G401 (cell line): ENCODE results near the gene SCN4B. TPM values are rescaled to one million over a fixed set of nuclear protein-coding genes. Genes with fewer than 3 reads are reported as not detected.

Source experiments
- DNase-seq: peaks from one replicate; pipeline ENCODE4 v3.0.0-alpha.2; 2015; ENCODE audit warnings: low spot score
- in situ Hi-C: cut with HindIII; loops from 2 replicates; pipeline ENCODE4 v1.10.0; 2016; ENCODE audit warnings: low sequenced_read_pairs, mixed read lengths
- total RNA-seq: library from RNA; depleted of rRNA; stranded (reverse); fragments of >200 nt; shearing (Covaris generic); gene quantifications from 2 replicates; pipeline ENCODE4 v1.2.3, GENCODE V29; 2014

Gene SCN4B
- total RNA-seq, 1 experiment from 2014 or later, result not detected

- no peak for DNase-seq
- in situ Hi-C loops, result no loop called here
Observed at GRCh38 chr11:118138839-118139420, 13.7 kb downstream of the SCN4B start.

- DNase-seq, result no peak
- in situ Hi-C loops, result no loop called here
Observed at GRCh38 chr11:118136801-118137200, 15.8 kb downstream of the SCN4B start.

GRCh38 chr11:118136341-118136740 lies 16.3 kb downstream of the SCN4B start:
- no peak for DNase-seq
- in situ Hi-C loops, result no loop called here

- in situ Hi-C loops, result no loop called here
- no peak for DNase-seq
Observed at GRCh38 chr11:118135796-118136165, 16.8 kb downstream of the SCN4B start.

- no peak for DNase-seq
- in situ Hi-C loops, result no loop called here
Observed at GRCh38 chr11:118135051-118135795, 17.4 kb downstream of the SCN4B start.

- in situ Hi-C loops, result loop anchor here (5.0 kb wide), 1 partner anchor 38 kb away; no protein-coding TSS in a partner anchor
- no peak for DNase-seq
Observed at GRCh38 chr11:118133816-118134215, 18.8 kb downstream of the SCN4B start.

- no peak for DNase-seq
- in situ Hi-C loops, result loop anchor here (5.0 kb wide), 1 partner anchor 40 kb away; no protein-coding TSS in a partner anchor
Observed at GRCh38 chr11:118132385-118133151, 20.1 kb downstream of the SCN4B start.

GRCh38 chr11:118129471-118130172 lies 23.0 kb downstream of the SCN4B start:
- DNase-seq, result no peak
- in situ Hi-C loops, result loop anchor here (5.0 kb wide), 1 partner anchor 43 kb away; no protein-coding TSS in a partner anchor

GRCh38 chr11:118128721-118129470 lies 23.7 kb downstream of the SCN4B start:
- DNase-seq, result no peak
- in situ Hi-C loops, result no loop called here

GRCh38 chr11:118128310-118128709 lies 24.3 kb downstream of the SCN4B start:
- no peak for DNase-seq
- in situ Hi-C loops, result no loop called here

GRCh38 chr11:118126082-118126838 lies 26.4 kb downstream of the SCN4B start:
- in situ Hi-C loops, result no loop called here
- no peak for DNase-seq

GRCh38 chr11:118124929-118125535 lies 27.6 kb downstream of the SCN4B start:
- in situ Hi-C loops, result no loop called here

GRCh38 chr11:118120793-118121192 lies 31.8 kb downstream of the SCN4B start:
- in situ Hi-C loops, result no loop called here
- no peak for DNase-seq

More at GRCh38 chr11:118124929-118125535, 27.6 kb downstream of the SCN4B start:
- DNase-seq, result no peak

GRCh38 chr11:118117790-118118601 lies 34.6 kb downstream of the SCN4B start:
- in situ Hi-C loops, result no loop called here
- DNase-seq, result no peak

- no peak for DNase-seq
- in situ Hi-C loops, result no loop called here
Observed at GRCh38 chr11:118115048-118115447, 37.6 kb downstream of the SCN4B start.

GRCh38 chr11:118114266-118114665 lies 38.4 kb downstream of the SCN4B start:
- in situ Hi-C loops, result no loop called here
- no peak for DNase-seq
